Fibroblast of lung (primary cell): ENCODE measurements around the gene GRK1. TPM values are rescaled to one million over a fixed set of nuclear protein-coding genes. Genes with fewer than 3 reads are reported as not detected.

ENCODE experiments used
- DNase-seq, 2 donors: peaks; one replicate each; pipeline versions ENCODE4 v3.0.0 to v3.0.0-alpha.2; 2010; ENCODE audit warnings: low read depth in 2 of 2
- H2AFZ ChIP-seq: 2 replicates; pipeline ENCODE4 v1.5.1; 2012; ENCODE audit warnings: low read length, control low read depth, inconsistent platforms
- H3K27ac ChIP-seq: 2 replicates; pipeline ENCODE4 v1.5.1; 2011; ENCODE audit warnings: low read length, control low read depth; ENCODE audit not compliant: insufficient read depth
- H3K27me3 ChIP-seq: 2 replicates; pipeline ENCODE4 v1.5.1; 2011; ENCODE audit warnings: mild to moderate bottlenecking, low read length; ENCODE audit not compliant: control insufficient read depth, insufficient read depth
- H3K36me3 ChIP-seq: 2 replicates; pipeline ENCODE4 v1.5.1; 2011; ENCODE audit warnings: low read length; ENCODE audit not compliant: control insufficient read depth, insufficient read depth
- H3K4me1 ChIP-seq: 2 replicates; pipeline ENCODE4 v1.5.1; 2011; ENCODE audit warnings: low read length; ENCODE audit not compliant: control insufficient read depth, insufficient read depth; ENCODE audit errors: extremely low read depth
- H3K4me2 ChIP-seq: 2 replicates; pipeline ENCODE4 v1.5.1; 2011; ENCODE audit warnings: low read length, control low read depth; ENCODE audit not compliant: insufficient read depth; ENCODE audit errors: extremely low read depth
- H3K4me3 ChIP-seq, 4 experiments: fragments of 200-600 bp in 1 of 4; sonication (generic) in 1 of 4; replicated peaks in 1 of 4; 2 replicates each; pipeline ENCODE4 v1.5.1; 2011 to 2016; ENCODE audit warnings: low read length in 4 of 4, low read depth in 3 of 4, mild to moderate bottlenecking in 3 of 4, control low read depth in 2 of 4, inconsistent platforms in 1 of 4, mixed read lengths in 1 of 4; ENCODE audit not compliant: insufficient read depth in 1 of 4; ENCODE audit errors: control extremely low read depth in 1 of 4
- H3K79me2 ChIP-seq: 2 replicates; pipeline ENCODE4 v1.5.1; 2012; ENCODE audit warnings: mild to moderate bottlenecking, low read length, inconsistent platforms; ENCODE audit not compliant: control insufficient read depth, insufficient read depth
- H3K9ac ChIP-seq: 2 replicates; pipeline ENCODE4 v1.5.1; 2011; ENCODE audit warnings: mild to moderate bottlenecking, low read length, control low read depth; ENCODE audit not compliant: insufficient read depth
- H3K9me3 ChIP-seq: 2 replicates; pipeline ENCODE4 v1.5.1; 2012; ENCODE audit warnings: low read depth, low read length; ENCODE audit not compliant: control insufficient read depth, insufficient read depth
- H4K20me1 ChIP-seq: 2 replicates; pipeline ENCODE4 v1.5.1; 2011; ENCODE audit warnings: low read length; ENCODE audit not compliant: control insufficient read depth, insufficient read depth; ENCODE audit errors: extremely low read depth
- CTCF ChIP-seq, 2 donors: IDR thresholded peaks in 1 of 2; conservative IDR thresholded peaks in 1 of 2; 1 replicate in 1 of 2; 2 replicates in 1 of 2; pipeline ENCODE4 v1.5.1; 2011 to 2012; ENCODE audit warnings: low read length in 2 of 2, control low read depth in 1 of 2, inconsistent platforms in 1 of 2, low read depth in 1 of 2, mild to moderate bottlenecking in 1 of 2
- EZH2 ChIP-seq: IDR thresholded peaks from 2 replicates; pipeline ENCODE4 v1.5.1; 2012; ENCODE audit warnings: low read length, control low read depth, mild to moderate bottlenecking; ENCODE audit errors: missing control alignments
- polyA plus RNA-seq, 2 donors: library from polyadenylated mRNA; depleted of rRNA in 1 of 2; stranded (reverse) in 1 of 2; unstranded in 1 of 2; fragments of >200 nt; gene quantifications; 2 replicates each; pipeline ENCODE4 v1.2.1, GENCODE V29; 2011 to 2012; ENCODE audit warnings: missing spikeins in 1 of 2
- total RNA-seq: library from RNA; depleted of rRNA; stranded (reverse); fragments of >200 nt; gene quantifications from 2 replicates; pipeline ENCODE4 v1.2.1, GENCODE V29; 2014

Gene GRK1
- total and polyA plus RNA-seq, 2 donors (not counting 1 experiment from before 2014, with no cell fraction given): 0.17 TPM; not detected in 1

- Histone ChIP-seq H3K4me3 (no peak overlapping the region), H3K9ac (no peak overlapping the region), H3K4me2 (no peak overlapping the region)
These were observed 94.1 kb downstream of the GRK1 start for GRCh38 chr13:113761136-113761535.

GRCh38 chr13:113762075-113762474 is 95.1 kb downstream of the GRK1 start:
- TF ChIP-seq EZH2: no peak
- no peak for TF ChIP-seq CTCF (conservative IDR thresholded peaks at IDR 0.05 in 1 of 2, IDR thresholded peaks at IDR 0.05 in 1 of 2; ENCODE audit: low read depth in 1 of 2, low read length in 2 of 2)
- Histone ChIP-seq H3K79me2 (no peaks in the 10 kb centered on the region), H3K36me3 (no peaks in the 10 kb centered on the region), H3K27ac (no peak overlapping the region), H3K4me1 (no peaks in the 10 kb centered on the region), H2AFZ (no peak overlapping the region), H3K27me3 (peaks cover 3% of the 10 kb centered on the region), H3K4me3 (no peak overlapping the region), H3K4me2 (no peak overlapping the region), H3K9ac (no peak overlapping the region), H3K9me3 (no peaks in the 10 kb centered on the region), H4K20me1 (no peaks in the 10 kb centered on the region)
- DNase-seq: no peak

More at GRCh38 chr13:113761136-113761535, 94.1 kb downstream of the GRK1 start:
- H3K27ac ChIP-seq: no peak overlapping the region
- H3K4me1 ChIP-seq: no peaks in the 10 kb centered on the region
- no peaks in the 10 kb centered on the region for H3K79me2 ChIP-seq
- H3K27me3 ChIP-seq: peaks cover 3% of the 10 kb centered on the region
- TF ChIP-seq EZH2: no peak
- TF ChIP-seq CTCF (conservative IDR thresholded peaks at IDR 0.05 in 1 of 2, IDR thresholded peaks at IDR 0.05 in 1 of 2; ENCODE audit: low read depth in 1 of 2, low read length in 2 of 2): no peak
- H3K9me3 ChIP-seq: no peaks in the 10 kb centered on the region
- DNase-seq: no peak
- H4K20me1 ChIP-seq: no peaks in the 10 kb centered on the region
- H2AFZ ChIP-seq: no peak overlapping the region
- H3K36me3 ChIP-seq: no peaks in the 10 kb centered on the region

GRCh38 chr13:113762538-113762937 is 95.5 kb downstream of the GRK1 start:
- Histone ChIP-seq H2AFZ (no peak overlapping the region), H3K27ac (no peak overlapping the region), H3K79me2 (no peaks in the 10 kb centered on the region), H3K9me3 (no peaks in the 10 kb centered on the region), H4K20me1 (no peaks in the 10 kb centered on the region), H3K27me3 (peaks cover 3% of the 10 kb centered on the region), H3K9ac (no peak overlapping the region), H3K36me3 (no peaks in the 10 kb centered on the region), H3K4me1 (no peaks in the 10 kb centered on the region), H3K4me3 (no peak overlapping the region), H3K4me2 (no peak overlapping the region)
- TF ChIP-seq CTCF (conservative IDR thresholded peaks at IDR 0.05 in 1 of 2, IDR thresholded peaks at IDR 0.05 in 1 of 2; ENCODE audit: low read depth in 1 of 2, low read length in 2 of 2) (no peak), EZH2 (no peak)
- no peak for DNase-seq
